ENCODE data around the gene MIEF1. TPM values are rescaled to one million over a fixed set of nuclear protein-coding genes. Genes with fewer than 3 reads are reported as not detected.

Gene MIEF1
- total RNA-seq, 4 donors from 2014 or later = 16.5 to 51.0 (median 41.3) TPM

- Histone ChIP-seq H3K4me3 (no peak overlapping the region), H3K36me3 (peaks cover 0 to 16% (median 0%) of the 10 kb centered on the region in 3 donors), H3K27ac (no peak overlapping the region), H3K27me3 (no peaks in the 10 kb centered on the region), H3K9me3 (no peaks in the 10 kb centered on the region), H3K4me1 (peaks cover 0 to 28% (median 10%) of the 10 kb centered on the region in 4 donors)
- no peak for DNase-seq
- no peak for TF ChIP-seq CTCF (IDR thresholded peaks at IDR 0.05)
- TF ChIP-seq POLR2A (IDR thresholded peaks at IDR 0.05) = no peak
Measured at GRCh38 chr22:39476664-39477063, 25.4 kb upstream of the MIEF1 start.

DNA sequence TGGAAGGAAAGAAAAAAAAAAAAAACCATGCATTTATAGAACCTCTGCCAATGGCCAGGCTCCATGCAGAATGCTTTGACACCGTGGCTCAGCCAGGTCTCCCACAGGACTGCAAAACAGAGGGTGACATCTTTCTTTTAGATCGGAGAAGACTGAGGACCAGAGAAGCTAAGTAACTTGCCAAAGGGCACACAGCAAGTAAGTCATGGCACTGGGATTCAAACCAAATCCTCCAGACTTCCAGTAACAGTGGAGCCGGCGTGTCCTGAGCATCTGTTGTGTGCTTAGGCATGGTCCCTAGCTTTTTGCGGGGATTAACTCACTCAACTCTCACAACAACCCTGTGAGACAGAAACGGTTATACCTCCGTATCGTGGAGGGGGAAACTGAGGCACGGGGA lies 24.5 kb upstream of the MIEF1 start:
- H3K4me3 ChIP-seq = no peak overlapping the region
- no peak for DNase-seq
- H3K4me1 ChIP-seq = peaks cover 0 to 19% (median 2%) of the 10 kb centered on the region in 4 donors
- H3K36me3 ChIP-seq = peaks cover 0 to 16% (median 0%) of the 10 kb centered on the region in 3 donors
- TF ChIP-seq POLR2A (IDR thresholded peaks at IDR 0.05) = no peak
- TF ChIP-seq CTCF (IDR thresholded peaks at IDR 0.05) = no peak
- H3K9me3 ChIP-seq = no peaks in the 10 kb centered on the region
- H3K27ac ChIP-seq = no peak overlapping the region
- no peaks in the 10 kb centered on the region for H3K27me3 ChIP-seq

DNA sequence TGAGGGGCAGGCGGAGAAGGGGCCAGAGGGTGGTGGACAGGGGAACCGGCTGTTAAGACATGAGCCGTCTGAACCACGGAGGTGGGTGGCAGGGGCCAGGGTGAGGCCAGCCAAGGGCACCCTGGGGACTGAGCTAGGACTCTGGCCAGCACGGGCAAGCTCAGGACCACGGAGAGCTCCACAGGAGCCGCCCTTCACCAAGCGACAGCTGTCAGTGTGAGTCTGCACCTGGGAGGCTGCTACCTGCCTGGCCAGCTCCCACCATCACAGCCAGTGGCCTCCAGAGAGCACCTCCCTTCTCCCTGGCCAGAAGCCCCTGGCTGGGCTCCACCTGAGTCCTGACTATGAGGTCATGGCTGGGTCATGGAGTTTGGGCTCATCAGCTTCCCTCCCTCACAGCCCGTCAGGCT lies 23.6 kb upstream of the MIEF1 start:
- DNase-seq = peak in 1 of 3 donors; percentile 64
- Histone ChIP-seq H3K4me1 (peaks cover 0 to 16% (median 0%) of the 10 kb centered on the region in 4 donors), H3K36me3 (peaks cover 0 to 16% (median 0%) of the 10 kb centered on the region in 3 donors), H3K9me3 (no peaks in the 10 kb centered on the region), H3K4me3 (no peak overlapping the region), H3K27ac (no peak overlapping the region), H3K27me3 (no peaks in the 10 kb centered on the region)
- TF ChIP-seq POLR2A (IDR thresholded peaks at IDR 0.05) = no peak

DNA sequence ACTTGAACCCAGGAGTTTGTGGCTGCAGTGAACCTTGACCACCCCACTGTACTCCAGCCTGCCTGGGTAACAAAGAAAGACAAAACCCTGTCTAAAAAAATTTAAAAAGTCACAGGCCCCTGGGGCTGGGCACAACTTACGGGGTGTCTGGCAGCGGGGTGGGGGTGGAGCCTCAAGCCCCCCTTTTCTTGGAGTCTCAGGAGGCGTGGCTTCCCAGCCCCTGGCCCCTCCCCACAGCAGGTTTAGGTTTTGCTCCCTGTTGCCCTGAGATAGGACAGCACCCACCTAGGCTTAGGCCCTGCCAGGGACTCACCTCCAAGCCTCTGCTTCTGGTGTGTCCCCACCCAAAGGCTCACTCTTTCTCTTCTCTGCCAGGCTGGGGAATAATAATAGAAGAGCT lies 22.8 kb upstream of the MIEF1 start:
- Histone ChIP-seq H3K4me1 (peaks cover 0 to 13% (median 0%) of the 10 kb centered on the region in 4 donors), H3K27ac (no peak overlapping the region), H3K4me3 (no peak overlapping the region), H3K27me3 (no peaks in the 10 kb centered on the region), H3K9me3 (no peaks in the 10 kb centered on the region), H3K36me3 (peaks cover 0 to 16% (median 0%) of the 10 kb centered on the region in 3 donors)
- no peak for DNase-seq
- TF ChIP-seq POLR2A (IDR thresholded peaks at IDR 0.05) (no peak), CTCF (IDR thresholded peaks at IDR 0.05) (no peak)

- Histone ChIP-seq H3K27me3 (no peaks in the 10 kb centered on the region), H3K4me1 (peaks cover 0 to under 1% (median 0%) of the 10 kb centered on the region in 4 donors)
- TF ChIP-seq CTCF (IDR thresholded peaks at IDR 0.05) (no peak), POLR2A (IDR thresholded peaks at IDR 0.05) (no peak)
Measured at GRCh38 chr22:39480557-39480956, 21.5 kb upstream of the MIEF1 start.

DNA sequence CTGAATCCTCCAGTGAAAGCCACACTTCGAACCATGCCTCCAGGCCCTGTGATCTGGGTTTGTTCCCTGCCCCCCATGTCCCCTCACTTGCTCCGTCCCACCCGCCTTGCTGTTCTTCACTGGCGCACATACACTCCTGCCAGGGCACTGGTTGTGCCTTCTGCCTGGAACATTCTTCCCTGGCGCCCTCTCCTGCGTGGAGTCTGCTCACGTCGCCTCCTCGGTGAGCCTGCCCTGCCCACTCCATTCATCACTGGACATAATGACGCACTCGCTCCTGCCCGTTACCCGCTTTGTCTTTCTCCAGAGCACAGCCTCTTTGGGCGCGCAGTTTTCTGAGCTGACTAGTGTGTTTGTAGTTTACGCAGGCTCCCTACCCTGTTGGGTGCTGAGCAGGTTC lies 21.0 kb upstream of the MIEF1 start:
- peaks cover 0 to 16% (median 0%) of the 10 kb centered on the region in 3 donors for H3K36me3 ChIP-seq
- DNase-seq = no peak
- TF ChIP-seq POLR2A (IDR thresholded peaks at IDR 0.05) (no peak), CTCF (IDR thresholded peaks at IDR 0.05) (no peak)

More at GRCh38 chr22:39480557-39480956, 21.5 kb upstream of the MIEF1 start:
- peaks cover 0 to 16% (median 0%) of the 10 kb centered on the region in 3 donors for H3K36me3 ChIP-seq
- no peak overlapping the region for H3K4me3 ChIP-seq
- no peak overlapping the region for H3K27ac ChIP-seq
- no peaks in the 10 kb centered on the region for H3K9me3 ChIP-seq
- no peak for DNase-seq

More for the DNA sequence above, 21.0 kb upstream of the MIEF1 start:
- Histone ChIP-seq H3K9me3 (no peaks in the 10 kb centered on the region), H3K4me3 (no peak overlapping the region), H3K27me3 (no peaks in the 10 kb centered on the region), H3K27ac (no peak overlapping the region), H3K4me1 (no peaks in the 10 kb centered on the region)
